ENCODE results near the gene CORIN.

DNA sequence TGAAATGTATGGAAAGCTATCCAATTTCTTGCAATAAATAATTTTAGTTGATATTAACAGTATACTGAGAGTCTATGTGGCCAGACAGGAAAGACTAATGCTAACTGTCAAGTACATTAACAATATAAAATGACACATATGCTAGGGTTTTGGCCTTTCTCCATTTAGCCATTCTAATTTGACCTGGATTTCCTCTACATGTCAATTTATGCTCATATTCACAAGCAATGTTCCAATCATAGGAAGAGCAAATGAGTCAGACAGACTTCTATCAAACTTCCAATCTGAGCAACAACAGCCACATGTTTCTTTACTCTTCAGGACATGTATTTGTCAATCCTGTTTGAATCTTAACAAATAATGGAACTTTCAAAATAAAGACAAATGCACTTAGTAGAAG is 53.6 kb downstream of the CORIN start:
- TF ChIP-seq, protein P1, sequence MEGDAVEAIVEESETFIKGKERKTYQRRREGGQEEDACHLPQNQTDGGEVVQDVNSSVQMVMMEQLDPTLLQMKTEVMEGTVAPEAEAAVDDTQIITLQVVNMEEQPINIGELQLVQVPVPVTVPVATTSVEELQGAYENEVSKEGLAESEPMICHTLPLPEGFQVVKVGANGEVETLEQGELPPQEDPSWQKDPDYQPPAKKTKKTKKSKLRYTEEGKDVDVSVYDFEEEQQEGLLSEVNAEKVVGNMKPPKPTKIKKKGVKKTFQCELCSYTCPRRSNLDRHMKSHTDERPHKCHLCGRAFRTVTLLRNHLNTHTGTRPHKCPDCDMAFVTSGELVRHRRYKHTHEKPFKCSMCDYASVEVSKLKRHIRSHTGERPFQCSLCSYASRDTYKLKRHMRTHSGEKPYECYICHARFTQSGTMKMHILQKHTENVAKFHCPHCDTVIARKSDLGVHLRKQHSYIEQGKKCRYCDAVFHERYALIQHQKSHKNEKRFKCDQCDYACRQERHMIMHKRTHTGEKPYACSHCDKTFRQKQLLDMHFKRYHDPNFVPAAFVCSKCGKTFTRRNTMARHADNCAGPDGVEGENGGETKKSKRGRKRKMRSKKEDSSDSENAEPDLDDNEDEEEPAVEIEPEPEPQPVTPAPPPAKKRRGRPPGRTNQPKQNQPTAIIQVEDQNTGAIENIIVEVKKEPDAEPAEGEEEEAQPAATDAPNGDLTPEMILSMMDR (IDR thresholded peaks at IDR 0.05; ENCODE audit: low read depth, low read length): no peak
- TF ChIP-seq EZH2phosphoT487 (IDR thresholded peaks at IDR 0.05; ENCODE audit: low read depth): no peak
